A549 (cell line): ENCODE measurements around the gene AAMP. TPM values are rescaled to one million over a fixed set of nuclear protein-coding genes. Genes with fewer than 3 reads are reported as not detected.
"Not testable (repeated sequence)": the region's sequence is repeated elsewhere in the genome, so short reads cannot be mapped to it uniquely, and the experiment has no call there.

Source experiments
- ATAC-seq, 2 experiments: fragments of 200-7000 bp in 1 of 2; fragments of >200 bp in 1 of 2; cut with Nextera tagmentation in 1 of 2; cut with Tn5 transposase in 1 of 2; 3 replicates each; pipeline versions ENCODE4 v1.8.0 to v1.9.1; 2018 to 2020; ENCODE audit warnings: mild to moderate bottlenecking in 1 of 2, moderate library complexity in 1 of 2
- CTCF ChIA-PET: fragments of 300-600 bp; sonication (Branson Sonifier 250); formaldehyde crosslinking; extraction: SDS; loops from one replicate; lab custom pipeline; 2021; ENCODE audit warnings: antibody characterized with exemption, inconsistent platforms; lab: Yijun Ruan, JAX
- POLR2A ChIA-PET: fragments of 350-600 bp; formaldehyde crosslinking; extraction: SDS; loops from one replicate; lab custom pipeline; 2021; ENCODE audit warnings: antibody characterized with exemption, inconsistent platforms; lab: Yijun Ruan, JAX
- DNase-seq, 2 experiments: peaks; one replicate each; pipeline versions ENCODE4 v3.0.0 to v3.0.0-alpha.2; 2011 to 2016; ENCODE audit warnings: low read depth in 1 of 2, low spot score in 1 of 2
- FAIRE-seq: peaks from 2 replicates; lab custom pipeline; 2011; peaks lifted over from hg19 to GRCh38; lab: Jason Lieb, UNC
- H3K27ac ChIP-seq, 2 experiments: fragments of >200 bp; sonication (Bioruptor Twin); formaldehyde crosslinking; 3 replicates each; pipeline ENCODE4 v1.5.1; 2016 to 2017
- H3K4me1 ChIP-seq: fragments of >200 bp; sonication (Bioruptor Twin); formaldehyde crosslinking; 3 replicates; pipeline ENCODE4 v1.6.1; 2016
- H3K4me2 ChIP-seq: fragments of >200 bp; sonication (Bioruptor Twin); formaldehyde crosslinking; 3 replicates; pipeline ENCODE4 v1.6.1; 2016
- H3K4me3 ChIP-seq: fragments of >200 bp; sonication (Bioruptor Twin); formaldehyde crosslinking; 3 replicates; pipeline ENCODE4 v1.5.1; 2016
- H3K9me3 ChIP-seq: fragments of >200 bp; sonication (Bioruptor Twin); formaldehyde crosslinking; 3 replicates; pipeline ENCODE4 v1.6.1; 2016
- E2F6 ChIP-seq: IDR thresholded peaks from 2 replicates; pipeline ENCODE4 v1.6.1; 2012; ENCODE audit warnings: low read depth, borderline replicate concordance
- EP300 ChIP-seq, 2 experiments: fragments of >200 bp; sonication (Bioruptor Twin); formaldehyde crosslinking; IDR thresholded peaks; 2 replicates in 1 of 2; 3 replicates in 1 of 2; pipeline ENCODE4 v1.6.1; 2016 to 2017
- FOXS1 ChIP-seq: fragments of 250-450 bp; sonication (Bioruptor Pico); IDR thresholded peaks from 2 replicates; pipeline ENCODE4 v1.5.0; 2020; ENCODE audit warnings: mild to moderate bottlenecking, moderate library complexity
- GATA3 ChIP-seq: IDR thresholded peaks from 2 replicates; pipeline ENCODE4 v1.6.1; 2012; ENCODE audit warnings: borderline replicate concordance
- HDAC2 ChIP-seq: fragments of 200-600 bp; sonication (generic); IDR thresholded peaks from 2 replicates; pipeline ENCODE4 v1.6.1; 2016
- HES2 ChIP-seq: fragments of >200 bp; sonication (Bioruptor Twin); formaldehyde crosslinking; IDR thresholded peaks from 2 replicates; pipeline ENCODE4 v1.6.1; 2016
- MAZ ChIP-seq: fragments of 150-350 bp; IDR thresholded peaks from 2 replicates; pipeline ENCODE4 v1.6.1; 2014; ENCODE audit warnings: antibody characterized with exemption, low read depth, low read length, borderline replicate concordance
- NPAS2 ChIP-seq: fragments of 250-450 bp; sonication (Bioruptor Pico); IDR thresholded peaks from 2 replicates; pipeline ENCODE4 v1.8.0; 2022; ENCODE audit warnings: mild to moderate bottlenecking, moderate library complexity, borderline replicate concordance
- PBX3 ChIP-seq: IDR thresholded peaks from 2 replicates; pipeline ENCODE4 v1.6.1; 2012
- PHF8 ChIP-seq: fragments of 200-600 bp; sonication (generic); IDR thresholded peaks from 2 replicates; pipeline ENCODE4 v1.6.1; 2016; ENCODE audit warnings: low read depth, mild to moderate bottlenecking, antibody characterized with exemption, moderate library complexity, borderline replicate concordance
- RAD21 ChIP-seq, 2 experiments: fragments of >200 bp in 1 of 2; sonication (Bioruptor Twin) in 1 of 2; formaldehyde crosslinking in 1 of 2; IDR thresholded peaks in 1 of 2; conservative IDR thresholded peaks in 1 of 2; 2 replicates in 1 of 2; 3 replicates in 1 of 2; pipeline ENCODE4 v1.6.1; 2012 to 2018; ENCODE audit warnings: inconsistent platforms in 1 of 2
- RCOR1 ChIP-seq: fragments of 150-350 bp; IDR thresholded peaks from 2 replicates; pipeline ENCODE4 v1.6.1; 2014; ENCODE audit warnings: antibody characterized with exemption, low read length, low read depth
- SREBF2 ChIP-seq: fragments of 450-650 bp; IDR thresholded peaks from 2 replicates; pipeline ENCODE4 v1.6.1; 2014; ENCODE audit warnings: mild to moderate bottlenecking, moderate library complexity
- TFCP2L1 ChIP-seq: fragments of 250-450 bp; sonication (Bioruptor Pico); IDR thresholded peaks from 2 replicates; pipeline ENCODE4 v1.5.0; 2021; ENCODE audit warnings: mild to moderate bottlenecking
- USF2 ChIP-seq: fragments of 450-650 bp; IDR thresholded peaks from 2 replicates; pipeline ENCODE4 v1.6.1; 2014; ENCODE audit warnings: antibody characterized with exemption
- ZFP36 ChIP-seq: fragments of 450-650 bp; IDR thresholded peaks from 2 replicates; pipeline ENCODE4 v1.6.1; 2014; ENCODE audit warnings: borderline replicate concordance; ENCODE audit not compliant: partially characterized antibody
- ZNF302 ChIP-seq: fragments of 250-450 bp; sonication (Bioruptor Pico); IDR thresholded peaks from 2 replicates; pipeline ENCODE4 v1.9.0; 2021; ENCODE audit warnings: inconsistent platforms, mild to moderate bottlenecking, moderate library complexity
- WGBS: methylation state at CpG from one replicate; pipeline ENCODE4 v1.1.6; 2017; ENCODE audit errors: missing lambda C conversion rate; 5-methylcytosine and 5-hydroxymethylcytosine counted together
- polyA plus RNA-seq, 4 experiments: library from polyadenylated mRNA; depleted of rRNA in 3 of 4; stranded (reverse); fragments of >200 nt; fragmentation: RNase III in 1 of 4; extraction: RNeasy Plus Mini Kit Qiagen cat#74134 plus additional on column Dnase treatment in 1 of 4; gene quantifications; 2 replicates in 3 of 4; 3 replicates in 1 of 4; pipeline ENCODE4 v1.2.3, GENCODE V29; 2011 to 2017
- TF ChIP-seq, protein P1 (sequence below): fragments of 150-350 bp; IDR thresholded peaks from 2 replicates; pipeline ENCODE4 v1.6.1; 2014; ENCODE audit warnings: low read depth, mild to moderate bottlenecking, low read length
- TF ChIP-seq, protein P2 (sequence below): fragments of 250-450 bp; sonication (Bioruptor Pico); IDR thresholded peaks from 2 replicates; pipeline ENCODE4 v1.5.0; 2021; ENCODE audit warnings: mild to moderate bottlenecking, moderate library complexity, borderline replicate concordance
- TF ChIP-seq, protein P3 (sequence below): fragments of >200 bp; sonication (Bioruptor Twin); formaldehyde crosslinking; IDR thresholded peaks from 3 replicates; pipeline ENCODE4 v1.5.1; 2016

The AAMP gene
- polyA plus RNA-seq, 2 of the 4 experiments (the other 2 are of a cell fraction): 82.0 to 173 TPM

GRCh38 chr2:218317303-218317630 lies 47.3 kb upstream of the AAMP start:
- FAIRE-seq (no peak), DNase-seq (no peak), ATAC-seq (peak in 1 of 2 experiments; percentile 9; a peak in 1 of 6 replicates)
- CTCF ChIA-PET: interaction anchor here (0.9 to 3.4 kb wide), 6 partner anchors 15 to 79 kb away, joined by 3 to 22 read pairs (median 4); partner anchors contain the start of gene CATIP
- WGBS: 89% methylated on average over 1 of the region's 1 CpG
- Histone ChIP-seq H3K9me3 (no peaks in the 10 kb centered on the region), H3K27ac (peak overlapping the region in 1 of 2 experiments; percentile 47; a peak in 3 of 6 replicates), H3K4me2 (peak overlapping the region; percentile 31; the same call in 2 of the 3 replicates), H3K4me3 (no peak overlapping the region), H3K4me1 (peaks cover 34% of the 10 kb centered on the region)
- TF ChIP-seq, protein P1, sequence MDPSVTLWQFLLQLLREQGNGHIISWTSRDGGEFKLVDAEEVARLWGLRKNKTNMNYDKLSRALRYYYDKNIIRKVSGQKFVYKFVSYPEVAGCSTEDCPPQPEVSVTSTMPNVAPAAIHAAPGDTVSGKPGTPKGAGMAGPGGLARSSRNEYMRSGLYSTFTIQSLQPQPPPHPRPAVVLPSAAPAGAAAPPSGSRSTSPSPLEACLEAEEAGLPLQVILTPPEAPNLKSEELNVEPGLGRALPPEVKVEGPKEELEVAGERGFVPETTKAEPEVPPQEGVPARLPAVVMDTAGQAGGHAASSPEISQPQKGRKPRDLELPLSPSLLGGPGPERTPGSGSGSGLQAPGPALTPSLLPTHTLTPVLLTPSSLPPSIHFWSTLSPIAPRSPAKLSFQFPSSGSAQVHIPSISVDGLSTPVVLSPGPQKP: no peak
- no peak for TF ChIP-seq E2F6
- no peak for TF ChIP-seq HDAC2
- no peak for TF ChIP-seq PHF8
- no peak for TF ChIP-seq MAZ
- no peak for TF ChIP-seq PBX3
- TF ChIP-seq EP300 (IDR thresholded peaks at IDR 0.05): no peak
- TF ChIP-seq, protein P2, sequence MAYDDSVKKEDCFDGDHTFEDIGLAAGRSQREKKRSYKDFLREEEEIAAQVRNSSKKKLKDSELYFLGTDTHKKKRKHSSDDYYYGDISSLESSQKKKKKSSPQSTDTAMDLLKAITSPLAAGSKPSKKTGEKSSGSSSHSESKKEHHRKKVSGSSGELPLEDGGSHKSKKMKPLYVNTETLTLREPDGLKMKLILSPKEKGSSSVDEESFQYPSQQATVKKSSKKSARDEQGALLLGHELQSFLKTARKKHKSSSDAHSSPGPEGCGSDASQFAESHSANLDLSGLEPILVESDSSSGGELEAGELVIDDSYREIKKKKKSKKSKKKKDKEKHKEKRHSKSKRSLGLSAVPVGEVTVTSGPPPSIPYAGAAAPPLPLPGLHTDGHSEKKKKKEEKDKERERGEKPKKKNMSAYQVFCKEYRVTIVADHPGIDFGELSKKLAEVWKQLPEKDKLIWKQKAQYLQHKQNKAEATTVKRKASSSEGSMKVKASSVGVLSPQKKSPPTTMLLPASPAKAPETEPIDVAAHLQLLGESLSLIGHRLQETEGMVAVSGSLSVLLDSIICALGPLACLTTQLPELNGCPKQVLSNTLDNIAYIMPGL (CRISPR knock-in tag): no peak
- TF ChIP-seq TFCP2L1 (CRISPR knock-in tag): no peak
- TF ChIP-seq, protein P3, sequence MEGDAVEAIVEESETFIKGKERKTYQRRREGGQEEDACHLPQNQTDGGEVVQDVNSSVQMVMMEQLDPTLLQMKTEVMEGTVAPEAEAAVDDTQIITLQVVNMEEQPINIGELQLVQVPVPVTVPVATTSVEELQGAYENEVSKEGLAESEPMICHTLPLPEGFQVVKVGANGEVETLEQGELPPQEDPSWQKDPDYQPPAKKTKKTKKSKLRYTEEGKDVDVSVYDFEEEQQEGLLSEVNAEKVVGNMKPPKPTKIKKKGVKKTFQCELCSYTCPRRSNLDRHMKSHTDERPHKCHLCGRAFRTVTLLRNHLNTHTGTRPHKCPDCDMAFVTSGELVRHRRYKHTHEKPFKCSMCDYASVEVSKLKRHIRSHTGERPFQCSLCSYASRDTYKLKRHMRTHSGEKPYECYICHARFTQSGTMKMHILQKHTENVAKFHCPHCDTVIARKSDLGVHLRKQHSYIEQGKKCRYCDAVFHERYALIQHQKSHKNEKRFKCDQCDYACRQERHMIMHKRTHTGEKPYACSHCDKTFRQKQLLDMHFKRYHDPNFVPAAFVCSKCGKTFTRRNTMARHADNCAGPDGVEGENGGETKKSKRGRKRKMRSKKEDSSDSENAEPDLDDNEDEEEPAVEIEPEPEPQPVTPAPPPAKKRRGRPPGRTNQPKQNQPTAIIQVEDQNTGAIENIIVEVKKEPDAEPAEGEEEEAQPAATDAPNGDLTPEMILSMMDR: no peak
- no peak for TF ChIP-seq FOXS1
- POLR2A ChIA-PET: no interaction called here

DNA sequence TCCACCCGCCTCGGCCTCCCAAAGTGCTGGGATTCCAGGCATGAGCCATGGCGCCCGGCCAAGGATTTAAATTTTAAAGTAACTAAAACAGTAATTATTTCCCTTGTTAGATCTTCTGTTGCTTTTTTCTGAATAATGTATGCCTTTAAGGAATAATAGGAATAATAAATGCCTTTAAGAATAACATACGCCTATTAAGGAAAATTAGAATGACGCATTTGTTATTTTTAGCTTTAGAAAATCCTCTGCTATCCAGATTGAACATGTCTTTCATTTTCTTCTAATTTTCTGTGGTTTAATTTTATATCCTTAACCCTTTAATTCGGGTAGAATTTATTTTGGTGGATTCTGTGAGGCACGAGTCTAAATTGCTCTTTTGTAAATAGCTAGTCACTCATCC lies 45.5 kb upstream of the AAMP start:
- TF ChIP-seq SREBF2 (no peak), USF2 (no peak), ZNF302 (CRISPR knock-in tag) (no peak), RAD21 (conservative IDR thresholded peaks at IDR 0.05 in 1 of 2, IDR thresholded peaks at IDR 0.05 in 1 of 2) (no peak), NPAS2 (CRISPR knock-in tag) (no peak), GATA3 (no peak), ZFP36 (no peak), HES2 (no peak), EP300 (IDR thresholded peaks at IDR 0.05) (no peak), FOXS1 (no peak), MAZ (no peak), RCOR1 (no peak)
- Histone ChIP-seq H3K27ac (no peak overlapping the region), H3K4me3 (no peak overlapping the region), H3K4me2 (no peak overlapping the region), H3K4me1 (peaks cover 37% of the 10 kb centered on the region), H3K9me3 (no peaks in the 10 kb centered on the region)
- ATAC-seq: no peak
- 84% methylated on average over 8 of the region's 8 CpGs for WGBS
- CTCF ChIA-PET: interaction anchor here (1.0 to 3.4 kb wide), 2 partner anchors 13 to 41 kb away, joined by 6 to 22 read pairs; partner anchors contain the start of gene CATIP
- DNase-seq: no peak
- no peak for FAIRE-seq
- POLR2A ChIA-PET: no interaction called here

DNA sequence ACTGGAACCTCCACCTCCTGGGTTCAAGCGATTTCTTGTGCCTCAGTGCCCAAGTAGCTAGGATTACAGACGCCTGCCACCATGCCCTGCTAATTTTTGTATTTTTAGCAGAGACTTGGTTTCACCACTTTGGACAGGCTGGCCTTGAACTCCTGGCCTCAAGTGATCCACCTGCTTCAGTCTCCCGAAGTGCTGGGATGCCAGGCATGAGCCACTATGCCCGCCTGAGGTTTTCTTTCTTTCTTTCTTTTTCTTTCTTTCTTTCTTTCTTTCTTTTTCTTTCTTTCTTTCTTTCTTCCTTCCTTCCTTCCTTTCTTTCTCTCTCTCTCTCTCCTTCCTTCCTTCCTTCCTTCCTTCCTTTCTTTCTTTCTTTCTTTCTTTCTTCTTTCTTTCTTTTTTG lies 44.8 kb upstream of the AAMP start:
- H3K4me2 ChIP-seq, H3K9me3 ChIP-seq, H3K27ac ChIP-seq, FAIRE-seq, H3K4me3 ChIP-seq, ATAC-seq, DNase-seq, POLR2A ChIA-PET: not testable (repeated sequence)
- peaks cover 37% of the 10 kb centered on the region for H3K4me1 ChIP-seq
- 80% methylated on average over 4 of the region's 4 CpGs for WGBS
- CTCF ChIA-PET: interaction anchor here (3.4 kb wide), 1 partner anchor 13 kb away, joined by 22 read pairs; no protein-coding TSS in a partner anchor
